SK-N-SH treated with all-trans-retinoic acid at 6 μM for 48 hours (cell line): ENCODE results near the gene HARS2.
"Not testable (repeated sequence)": the region's sequence is repeated elsewhere in the genome, so short reads cannot be mapped to it uniquely, and the experiment has no call there.

Experiments used
- ATAC-seq: fragments of 200-7000 bp; cut with Tn5 transposase; 3 replicates; pipeline ENCODE4 v1.9.1; 2020; ENCODE audit warnings: mild to moderate bottlenecking, moderate library complexity
- ARNTL ChIP-seq: fragments of 450-650 bp; formaldehyde crosslinking; IDR thresholded peaks from 2 replicates; pipeline ENCODE4 v1.5.0; 2020; ENCODE audit warnings: low read depth, mild to moderate bottlenecking, moderate library complexity, borderline replicate concordance
- BACH2 ChIP-seq: fragments of 250-450 bp; sonication (Bioruptor Pico); IDR thresholded peaks from 2 replicates; pipeline ENCODE4 v1.9.0; 2021; ENCODE audit warnings: mild to moderate bottlenecking, borderline replicate concordance
- CSDC2 ChIP-seq: fragments of 250-450 bp; sonication (Bioruptor Pico); IDR thresholded peaks from 2 replicates; pipeline ENCODE4 v1.5.0; 2020; ENCODE audit warnings: mild to moderate bottlenecking, moderate library complexity
- ESRRG ChIP-seq: fragments of 250-450 bp; sonication (Bioruptor Pico); IDR thresholded peaks from 2 replicates; pipeline ENCODE4 v1.6.1; 2021; ENCODE audit warnings: mild to moderate bottlenecking
- ISL1 ChIP-seq: fragments of 250-450 bp; sonication (Bioruptor Pico); IDR thresholded peaks from 2 replicates; pipeline ENCODE4 v2.1.2; 2022; ENCODE audit warnings: mild to moderate bottlenecking, moderate library complexity
- OSR1 ChIP-seq: fragments of 250-450 bp; sonication (Bioruptor Pico); IDR thresholded peaks from 2 replicates; pipeline ENCODE4 v1.8.0; 2022; ENCODE audit warnings: moderate library complexity, mild to moderate bottlenecking, inconsistent platforms
- PPARA ChIP-seq: fragments of 250-450 bp; sonication (Bioruptor Pico); IDR thresholded peaks from 2 replicates; pipeline ENCODE4 v1.5.0; 2020; ENCODE audit warnings: mild to moderate bottlenecking, borderline replicate concordance
- RARB ChIP-seq: fragments of 250-450 bp; sonication (Bioruptor Pico); IDR thresholded peaks from 2 replicates; pipeline ENCODE4 v1.8.0; 2021; ENCODE audit warnings: mild to moderate bottlenecking, moderate library complexity
- SNAI2 ChIP-seq: fragments of 250-450 bp; sonication (Bioruptor Pico); IDR thresholded peaks from 2 replicates; pipeline ENCODE4 v1.5.0; 2020; ENCODE audit warnings: mild to moderate bottlenecking, moderate library complexity
- TCF4 ChIP-seq: fragments of 250-450 bp; sonication (Bioruptor Pico); IDR thresholded peaks from 2 replicates; pipeline ENCODE4 v1.8.0; 2021; ENCODE audit warnings: mild to moderate bottlenecking, moderate library complexity, borderline replicate concordance
- TOX ChIP-seq: fragments of 250-450 bp; sonication (Bioruptor Pico); IDR thresholded peaks from 2 replicates; pipeline ENCODE4 v1.8.0; 2021; ENCODE audit warnings: mild to moderate bottlenecking, moderate library complexity, borderline replicate concordance
- ZC3H10 ChIP-seq: fragments of 250-450 bp; sonication (Bioruptor Pico); IDR thresholded peaks from 2 replicates; pipeline ENCODE4 v1.5.1; 2021; ENCODE audit warnings: mild to moderate bottlenecking, moderate library complexity
- ZFP3 ChIP-seq: fragments of 250-450 bp; sonication (Bioruptor Pico); IDR thresholded peaks from 2 replicates; pipeline ENCODE4 v1.5.0; 2020; ENCODE audit warnings: mild to moderate bottlenecking, moderate library complexity
- ZNF565 ChIP-seq: fragments of 450-650 bp; formaldehyde crosslinking; conservative IDR thresholded peaks from 2 replicates; pipeline ENCODE4 v1.5.0; 2020; ENCODE audit warnings: low read depth, mild to moderate bottlenecking, moderate library complexity
- ZNF70 ChIP-seq: fragments of 450-650 bp; formaldehyde crosslinking; IDR thresholded peaks from 2 replicates; pipeline ENCODE4 v1.5.0; 2020; ENCODE audit warnings: mild to moderate bottlenecking, moderate library complexity
- ZNF8 ChIP-seq: fragments of 450-650 bp; formaldehyde crosslinking; IDR thresholded peaks from 2 replicates; pipeline ENCODE4 v1.5.0; 2020; ENCODE audit warnings: mild to moderate bottlenecking, moderate library complexity
- TF ChIP-seq, protein P1 (sequence below): fragments of 250-450 bp; sonication (Bioruptor Pico); IDR thresholded peaks from 2 replicates; pipeline ENCODE4 v1.8.0; 2020; ENCODE audit warnings: mild to moderate bottlenecking, moderate library complexity, borderline replicate concordance
- TF ChIP-seq, protein P2 (sequence below): fragments of 250-450 bp; sonication (Bioruptor Pico); IDR thresholded peaks from 2 replicates; pipeline ENCODE4 v1.5.0; 2020; ENCODE audit warnings: mild to moderate bottlenecking, moderate library complexity

Gene HARS2

DNA sequence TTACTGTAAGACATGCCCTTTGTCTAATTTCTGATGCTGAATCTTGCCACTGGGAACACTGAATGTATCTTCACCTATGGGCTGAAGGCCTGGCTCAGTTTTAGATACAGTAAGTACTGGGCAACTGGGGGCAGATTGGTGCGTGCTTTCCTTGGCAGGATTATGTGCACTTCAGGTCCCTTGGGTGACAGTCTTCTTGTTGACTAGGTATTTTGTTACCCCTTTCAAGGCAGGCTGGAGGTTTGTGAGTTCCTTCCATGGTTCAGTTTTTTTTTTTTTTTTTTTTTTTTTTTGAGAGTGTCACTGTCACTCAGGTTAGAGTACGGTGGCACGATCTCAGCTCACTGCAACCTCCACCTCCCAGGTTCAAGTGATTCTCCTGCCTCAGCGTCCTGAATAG, 16.6 kb downstream of the HARS2 start:
- TF ChIP-seq ZNF8 (CRISPR knock-in tag) (no peak), ARNTL (CRISPR knock-in tag) (no peak), ISL1 (no peak), RARB (CRISPR knock-in tag) (no peak), BACH2 (CRISPR knock-in tag) (no peak)
- TF ChIP-seq, protein P1, sequence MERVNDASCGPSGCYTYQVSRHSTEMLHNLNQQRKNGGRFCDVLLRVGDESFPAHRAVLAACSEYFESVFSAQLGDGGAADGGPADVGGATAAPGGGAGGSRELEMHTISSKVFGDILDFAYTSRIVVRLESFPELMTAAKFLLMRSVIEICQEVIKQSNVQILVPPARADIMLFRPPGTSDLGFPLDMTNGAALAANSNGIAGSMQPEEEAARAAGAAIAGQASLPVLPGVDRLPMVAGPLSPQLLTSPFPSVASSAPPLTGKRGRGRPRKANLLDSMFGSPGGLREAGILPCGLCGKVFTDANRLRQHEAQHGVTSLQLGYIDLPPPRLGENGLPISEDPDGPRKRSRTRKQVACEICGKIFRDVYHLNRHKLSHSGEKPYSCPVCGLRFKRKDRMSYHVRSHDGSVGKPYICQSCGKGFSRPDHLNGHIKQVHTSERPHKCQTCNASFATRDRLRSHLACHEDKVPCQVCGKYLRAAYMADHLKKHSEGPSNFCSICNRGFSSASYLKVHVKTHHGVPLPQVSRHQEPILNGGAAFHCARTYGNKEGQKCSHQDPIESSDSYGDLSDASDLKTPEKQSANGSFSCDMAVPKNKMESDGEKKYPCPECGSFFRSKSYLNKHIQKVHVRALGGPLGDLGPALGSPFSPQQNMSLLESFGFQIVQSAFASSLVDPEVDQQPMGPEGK (CRISPR knock-in tag), result no peak
- no peak for ATAC-seq

DNA sequence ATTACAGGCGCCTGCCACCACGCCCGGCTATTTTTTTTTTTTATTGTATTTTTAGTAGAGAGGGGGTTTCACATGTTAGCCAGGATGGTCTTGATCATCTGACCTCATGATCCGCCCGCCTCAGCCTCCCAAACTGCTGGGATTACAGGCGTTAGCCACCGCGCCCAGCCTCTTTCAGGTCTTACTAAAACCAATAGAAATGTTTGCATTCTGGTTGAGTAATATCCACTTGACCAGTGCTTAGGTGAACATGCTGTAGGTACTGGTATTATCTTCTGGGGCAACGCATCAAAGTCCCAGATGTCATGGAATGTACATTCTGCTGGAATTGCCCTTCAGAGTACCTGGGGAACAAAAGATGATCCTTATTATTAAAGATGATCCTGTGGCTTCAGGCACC, 17.5 kb downstream of the HARS2 start:
- ATAC-seq, result not testable (repeated sequence)

DNA sequence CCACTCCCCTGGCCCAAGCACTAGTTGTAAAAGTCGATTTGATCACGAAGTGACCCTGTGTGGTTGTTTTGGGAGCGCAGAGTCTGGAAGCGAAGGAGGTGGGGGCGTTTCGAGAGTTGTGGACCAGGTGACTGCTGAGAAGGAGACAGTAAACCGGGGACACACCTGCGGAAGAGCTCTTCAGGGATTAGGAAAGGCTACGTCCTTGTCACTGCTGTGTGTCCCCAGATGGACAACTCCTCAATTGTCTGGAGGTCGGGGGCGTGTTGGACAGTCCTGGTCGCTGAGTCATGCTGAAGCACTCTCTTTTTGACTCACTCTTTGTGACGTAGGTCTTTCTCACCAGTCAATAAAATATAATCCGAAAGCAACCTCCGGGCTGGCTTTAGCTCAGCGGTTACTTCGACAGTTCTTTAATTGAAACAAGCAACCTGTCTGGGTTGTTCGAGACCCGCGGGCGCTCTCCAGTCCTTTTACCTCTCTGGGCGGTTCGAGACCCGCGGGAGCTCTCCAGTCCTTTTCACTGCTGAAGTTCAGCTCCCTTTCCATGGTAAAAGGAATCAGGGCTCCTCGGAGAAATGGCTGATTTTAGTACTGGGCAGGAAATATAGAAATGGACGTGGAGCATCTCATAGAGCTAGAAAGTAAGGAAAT, 19.8 kb downstream of the HARS2 start:
- TF ChIP-seq, protein P2, sequence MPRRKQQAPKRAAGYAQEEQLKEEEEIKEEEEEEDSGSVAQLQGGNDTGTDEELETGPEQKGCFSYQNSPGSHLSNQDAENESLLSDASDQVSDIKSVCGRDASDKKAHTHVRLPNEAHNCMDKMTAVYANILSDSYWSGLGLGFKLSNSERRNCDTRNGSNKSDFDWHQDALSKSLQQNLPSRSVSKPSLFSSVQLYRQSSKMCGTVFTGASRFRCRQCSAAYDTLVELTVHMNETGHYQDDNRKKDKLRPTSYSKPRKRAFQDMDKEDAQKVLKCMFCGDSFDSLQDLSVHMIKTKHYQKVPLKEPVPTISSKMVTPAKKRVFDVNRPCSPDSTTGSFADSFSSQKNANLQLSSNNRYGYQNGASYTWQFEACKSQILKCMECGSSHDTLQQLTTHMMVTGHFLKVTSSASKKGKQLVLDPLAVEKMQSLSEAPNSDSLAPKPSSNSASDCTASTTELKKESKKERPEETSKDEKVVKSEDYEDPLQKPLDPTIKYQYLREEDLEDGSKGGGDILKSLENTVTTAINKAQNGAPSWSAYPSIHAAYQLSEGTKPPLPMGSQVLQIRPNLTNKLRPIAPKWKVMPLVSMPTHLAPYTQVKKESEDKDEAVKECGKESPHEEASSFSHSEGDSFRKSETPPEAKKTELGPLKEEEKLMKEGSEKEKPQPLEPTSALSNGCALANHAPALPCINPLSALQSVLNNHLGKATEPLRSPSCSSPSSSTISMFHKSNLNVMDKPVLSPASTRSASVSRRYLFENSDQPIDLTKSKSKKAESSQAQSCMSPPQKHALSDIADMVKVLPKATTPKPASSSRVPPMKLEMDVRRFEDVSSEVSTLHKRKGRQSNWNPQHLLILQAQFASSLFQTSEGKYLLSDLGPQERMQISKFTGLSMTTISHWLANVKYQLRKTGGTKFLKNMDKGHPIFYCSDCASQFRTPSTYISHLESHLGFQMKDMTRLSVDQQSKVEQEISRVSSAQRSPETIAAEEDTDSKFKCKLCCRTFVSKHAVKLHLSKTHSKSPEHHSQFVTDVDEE (CRISPR knock-in tag), result no peak
- TF ChIP-seq SNAI2 (CRISPR knock-in tag) (0 out of 2 replicates have a peak, but pooled peaks have one; percentile 32), ZFP3 (CRISPR knock-in tag) (0 out of 2 replicates have a peak, but pooled peaks have one; percentile 41), ZNF565 (CRISPR knock-in tag) (no peak)
- TF ChIP-seq, protein P1 (CRISPR knock-in tag), result 0 out of 2 replicates have a peak, but pooled peaks have one; percentile 10
- TF ChIP-seq, all 23 proteins: peak for 3

DNA sequence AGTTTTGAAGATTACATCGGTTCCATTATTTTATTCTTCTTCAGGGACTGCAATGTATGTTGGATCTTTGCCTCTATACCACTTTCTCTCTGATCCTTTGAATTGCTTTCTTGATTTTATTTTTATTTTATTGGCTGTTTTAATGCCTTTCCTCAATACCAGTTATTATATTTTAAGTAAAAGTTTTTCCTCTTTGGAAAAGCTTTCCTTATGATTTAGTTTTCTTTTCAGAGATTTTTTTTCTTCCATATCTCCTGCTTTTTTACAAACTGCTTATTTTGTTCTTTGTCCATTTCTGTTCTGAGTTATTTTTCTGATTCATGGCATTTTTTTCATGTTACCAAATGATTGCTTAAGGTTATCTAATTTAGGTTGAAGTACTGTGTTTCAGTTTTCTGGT, 20.5 kb downstream of the HARS2 start:
- TF ChIP-seq PPARA, result no peak
- no peak for TF ChIP-seq ESRRG
- no peak for TF ChIP-seq TOX (CRISPR knock-in tag)
- no peak for ATAC-seq

More for the DNA sequence above, 19.8 kb downstream of the HARS2 start:
- peak; percentile 95 for ATAC-seq

DNA sequence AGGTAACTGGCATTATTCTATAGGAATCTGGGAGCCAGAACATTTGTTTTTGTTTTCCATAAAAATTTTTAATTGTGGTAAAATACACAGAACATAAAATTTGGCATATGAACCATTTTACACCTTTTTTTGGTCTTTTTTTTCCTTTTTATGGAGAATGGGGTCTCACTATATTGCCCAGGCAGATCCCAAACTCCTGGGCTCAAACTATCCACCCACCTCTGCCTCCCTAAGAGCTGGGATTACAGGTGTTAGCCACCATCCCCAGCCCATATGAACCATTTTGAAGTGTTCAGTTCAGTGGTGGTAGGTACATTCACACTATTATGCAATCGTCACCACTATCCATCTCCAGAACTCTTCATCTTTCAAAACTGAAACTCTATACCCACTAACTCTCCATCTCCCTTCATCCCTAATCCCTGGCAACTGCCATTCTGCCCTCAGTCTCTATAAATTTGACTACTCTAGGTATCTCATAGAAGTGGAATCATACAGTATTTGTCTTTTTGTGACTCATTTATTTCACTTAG, 22.4 kb downstream of the HARS2 start:
- ATAC-seq, result no peak
- no peak for TF ChIP-seq TCF4 (CRISPR knock-in tag)
- no peak for TF ChIP-seq ZNF70
- TF ChIP-seq CSDC2 (CRISPR knock-in tag), result no peak
- TF ChIP-seq ZNF565 (CRISPR knock-in tag), result no peak
- no peak for TF ChIP-seq ZC3H10
- no peak for TF ChIP-seq SNAI2 (CRISPR knock-in tag)
- no peak for TF ChIP-seq OSR1 (CRISPR knock-in tag)
- TF ChIP-seq ZFP3 (CRISPR knock-in tag), result no peak

DNA sequence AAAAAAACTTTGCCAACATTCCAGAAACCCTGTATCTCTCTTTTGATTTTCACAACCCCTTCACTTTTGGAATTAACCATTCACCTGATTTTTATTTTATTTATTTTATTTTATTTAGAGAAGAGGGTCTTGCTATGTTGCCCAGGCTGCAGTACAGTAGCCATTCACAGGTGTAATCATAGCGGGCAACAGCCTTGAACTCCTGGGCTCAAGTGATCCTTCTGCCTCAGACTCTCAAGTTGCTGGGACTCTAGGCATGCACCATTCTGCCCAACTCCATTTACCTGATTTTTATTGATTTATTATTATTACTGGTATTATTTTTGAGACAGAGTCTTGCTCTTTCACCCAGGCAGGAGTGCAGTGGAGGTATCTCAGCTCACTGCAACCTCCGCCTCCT, 25.0 kb downstream of the HARS2 start:
- ATAC-seq, result not testable (repeated sequence)
